Skin of body (tissue), 2 donors: ENCODE results near the gene SDK2. TPM values are rescaled to one million over a fixed set of nuclear protein-coding genes. Genes with fewer than 3 reads are reported as not detected.

Experiments used
- DNase-seq: peaks from one replicate; lab custom pipeline; 2025; lab: John Stamatoyannopoulos, UW
- total RNA-seq: library from RNA; depleted of rRNA; stranded (reverse); fragments of >200 nt; gene quantifications from one replicate; pipeline ENCODE4 v1.2.3, GENCODE V29; 2014

SDK2 gene
- total RNA-seq, 1 donor from 2014 or later, result 1.6 TPM

DNA sequence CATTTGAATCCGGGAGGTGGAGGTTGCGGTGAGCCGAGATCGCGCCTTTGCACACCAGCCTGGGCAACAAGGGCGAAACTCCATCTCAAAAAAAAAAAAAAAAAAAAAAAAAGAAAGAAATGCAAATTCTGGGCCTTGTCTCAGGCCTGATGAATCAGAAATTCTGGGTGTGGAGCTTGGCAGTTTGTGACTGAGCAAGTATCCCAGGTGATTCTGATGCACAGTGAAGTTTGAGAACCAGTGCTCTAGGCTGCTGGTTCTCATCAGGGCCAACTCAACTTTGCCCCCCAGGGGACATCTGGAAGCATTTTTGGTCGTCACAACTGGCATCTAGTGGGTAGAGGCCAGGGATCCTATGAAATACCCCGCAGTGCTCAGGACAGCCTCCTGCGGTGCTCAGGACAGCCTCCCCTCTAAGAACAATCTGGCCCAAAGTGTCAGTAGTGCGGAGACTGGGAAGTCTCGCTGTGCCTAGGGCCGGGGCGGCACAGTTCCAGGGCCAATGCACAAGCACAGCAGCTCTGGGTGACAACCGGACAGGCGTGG lies 55.9 kb downstream of the SDK2 start:
- no peak for DNase-seq

- no peak for DNase-seq
Measured at GRCh38 chr17:73586921-73587602, 57.2 kb downstream of the SDK2 start.

DNA sequence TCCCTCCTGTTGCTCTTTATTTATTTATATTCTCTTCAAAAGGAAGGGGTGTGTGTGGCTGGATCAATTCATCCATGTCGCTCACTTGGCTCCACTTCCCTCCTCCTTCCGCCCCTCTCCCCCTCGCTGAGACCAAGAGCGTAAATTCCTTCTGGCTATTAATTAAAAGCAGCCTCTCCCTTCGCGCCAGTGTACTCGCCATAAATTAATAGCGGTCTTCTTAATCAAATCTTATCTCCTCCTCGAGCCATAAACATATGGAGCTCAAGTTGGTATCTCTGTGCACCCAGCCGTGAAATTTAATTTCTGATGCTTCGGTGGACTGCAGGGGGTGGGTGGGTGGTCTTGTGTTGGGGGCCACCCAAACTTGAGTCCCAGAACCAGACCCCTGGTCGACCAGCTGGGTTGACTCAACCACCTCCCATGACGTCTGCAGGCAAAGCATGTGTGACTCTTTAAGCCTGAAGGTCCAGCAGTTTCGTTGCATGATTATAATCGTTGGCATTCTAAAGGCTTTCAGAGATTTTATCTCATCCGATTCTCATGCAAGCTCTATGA lies 57.9 kb downstream of the SDK2 start:
- DNase-seq, result no peak

DNA sequence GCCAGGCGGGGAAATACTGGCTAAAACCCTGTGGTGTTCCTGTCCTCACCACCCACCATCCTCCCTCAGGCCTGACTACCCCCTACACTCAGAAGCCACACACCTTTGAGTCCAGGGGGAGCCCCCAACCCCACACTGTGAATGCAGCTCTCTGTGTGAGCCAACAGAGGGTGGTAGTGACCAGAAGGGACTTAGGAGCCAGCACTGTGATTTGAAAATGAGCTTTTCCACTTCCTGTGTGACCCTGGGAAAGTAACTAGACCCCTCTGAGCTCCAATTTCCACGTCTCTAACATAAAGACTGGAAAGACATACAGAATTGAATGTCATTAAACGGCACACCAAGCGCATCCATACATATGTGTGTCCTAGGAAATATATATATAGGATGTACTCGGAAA lies 58.7 kb downstream of the SDK2 start:
- DNase-seq, result no peak

DNA sequence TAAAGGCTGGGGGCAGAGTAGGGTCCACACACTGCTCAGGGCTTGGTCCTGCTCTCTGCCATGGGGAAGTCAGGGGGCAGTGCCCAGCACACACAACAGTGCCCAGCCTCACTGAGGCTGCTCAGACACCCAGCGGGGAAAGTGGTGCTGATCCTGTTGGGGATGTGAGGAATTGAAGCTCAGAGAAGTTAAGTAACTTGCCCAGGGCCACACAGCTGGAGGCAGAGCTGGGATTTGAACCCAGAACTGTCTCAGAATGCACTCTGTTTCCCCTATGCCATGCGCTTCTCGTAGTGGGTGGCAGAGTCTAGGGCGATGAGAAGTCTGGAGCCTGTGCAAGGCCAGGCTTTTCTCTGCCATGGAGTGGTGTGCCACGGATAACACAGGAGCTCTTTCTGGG lies 59.3 kb downstream of the SDK2 start:
- DNase-seq, result no peak

DNA sequence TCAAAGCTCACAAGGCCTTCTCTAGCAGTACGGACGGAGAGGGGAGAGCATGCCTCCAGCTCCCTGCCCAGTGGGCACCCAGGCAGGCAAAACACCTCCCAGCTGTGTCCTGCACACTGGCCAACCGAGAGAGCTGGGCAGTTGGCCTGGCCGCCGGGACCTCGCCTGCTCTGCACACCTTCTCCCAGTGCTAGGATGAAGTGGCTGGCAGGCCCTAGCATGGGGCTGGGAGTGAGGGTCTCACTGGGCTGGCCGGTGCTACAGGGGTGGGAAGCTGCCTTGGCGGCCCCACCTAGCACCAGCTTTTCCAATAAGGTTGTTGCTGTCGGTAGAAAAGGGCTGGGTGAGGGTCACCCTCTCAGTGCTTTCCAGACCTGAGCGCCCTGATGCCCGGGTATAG lies 60.2 kb downstream of the SDK2 start:
- no peak for DNase-seq

DNA sequence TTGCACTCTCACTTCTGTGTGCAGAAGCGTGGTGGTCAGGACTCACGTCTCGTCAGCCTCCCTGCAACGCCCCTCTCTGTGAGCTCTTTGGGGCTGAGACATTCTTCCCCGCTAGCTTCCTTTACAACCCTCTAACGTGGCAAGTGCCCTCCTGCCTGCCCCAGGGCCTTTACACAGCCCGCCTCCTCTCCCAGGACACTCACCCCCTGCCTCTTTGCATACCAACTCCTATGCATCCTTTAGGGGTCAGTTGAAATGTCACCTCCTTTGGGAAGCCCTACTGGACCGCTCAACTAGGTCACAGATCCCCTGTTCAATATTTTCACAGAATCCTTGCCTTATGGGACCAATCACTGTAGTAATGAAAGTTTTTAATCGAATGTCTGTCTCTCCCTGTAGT lies 61.4 kb downstream of the SDK2 start:
- DNase-seq, result no peak

DNA sequence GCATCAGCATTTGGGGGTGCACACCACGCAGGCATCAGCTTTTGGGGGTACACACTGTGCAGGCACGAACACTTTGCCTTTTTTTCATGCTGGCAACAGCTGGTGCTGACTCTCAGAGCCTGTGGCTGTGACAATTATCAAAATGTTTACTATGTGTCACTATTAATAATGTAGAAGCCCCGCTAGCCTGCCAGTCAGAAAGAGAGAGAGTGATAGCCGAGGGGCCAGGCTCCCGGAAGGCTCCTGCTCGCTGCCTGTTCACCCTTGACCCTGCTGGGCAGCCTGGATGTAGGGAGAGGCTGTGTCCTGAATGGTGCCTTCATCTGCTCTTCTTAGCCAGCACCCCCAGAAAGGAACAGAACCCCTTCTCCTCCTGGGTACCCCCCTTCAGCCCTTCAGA lies 61.9 kb downstream of the SDK2 start:
- DNase-seq, result no peak

GRCh38 chr17:73581379-73581778 lies 62.9 kb downstream of the SDK2 start:
- no peak for DNase-seq

DNA sequence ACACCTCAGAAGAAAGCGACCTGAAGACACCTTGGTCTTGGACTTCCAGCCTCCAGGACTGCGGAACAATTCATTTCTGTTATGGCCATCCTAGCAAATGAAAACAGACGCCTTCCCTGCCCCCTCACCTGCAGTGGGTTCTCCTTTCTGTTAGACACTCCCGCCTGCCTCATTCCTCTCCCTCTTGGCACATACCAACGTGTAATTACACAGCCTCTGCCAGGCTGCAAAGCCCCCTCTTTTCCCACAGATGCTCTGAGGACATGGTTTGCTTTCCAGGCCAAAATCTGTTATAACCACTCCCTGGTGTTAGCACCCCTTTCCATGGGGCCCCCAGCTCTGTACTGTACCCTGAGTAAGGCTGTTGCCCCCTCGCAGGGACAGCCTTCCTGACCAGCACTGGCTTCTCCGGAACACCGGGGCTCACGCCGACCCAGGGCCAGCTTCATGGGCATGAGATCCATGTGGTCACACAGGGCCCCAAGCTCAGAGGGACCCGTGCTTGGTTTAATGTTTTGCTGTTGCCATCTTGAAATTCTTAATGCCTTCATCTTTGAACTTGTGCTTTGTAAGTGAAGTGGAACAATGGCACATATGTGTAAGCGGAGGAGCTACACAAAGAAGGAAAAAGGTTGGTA lies 64.1 kb downstream of the SDK2 start:
- no peak for DNase-seq

GRCh38 chr17:73576556-73577098 lies 67.6 kb downstream of the SDK2 start:
- no peak for DNase-seq

GRCh38 chr17:73575470-73576221 lies 68.6 kb downstream of the SDK2 start:
- DNase-seq, result no peak

- DNase-seq, result no peak
Measured at GRCh38 chr17:73571511-73572130, 72.6 kb downstream of the SDK2 start.

DNA sequence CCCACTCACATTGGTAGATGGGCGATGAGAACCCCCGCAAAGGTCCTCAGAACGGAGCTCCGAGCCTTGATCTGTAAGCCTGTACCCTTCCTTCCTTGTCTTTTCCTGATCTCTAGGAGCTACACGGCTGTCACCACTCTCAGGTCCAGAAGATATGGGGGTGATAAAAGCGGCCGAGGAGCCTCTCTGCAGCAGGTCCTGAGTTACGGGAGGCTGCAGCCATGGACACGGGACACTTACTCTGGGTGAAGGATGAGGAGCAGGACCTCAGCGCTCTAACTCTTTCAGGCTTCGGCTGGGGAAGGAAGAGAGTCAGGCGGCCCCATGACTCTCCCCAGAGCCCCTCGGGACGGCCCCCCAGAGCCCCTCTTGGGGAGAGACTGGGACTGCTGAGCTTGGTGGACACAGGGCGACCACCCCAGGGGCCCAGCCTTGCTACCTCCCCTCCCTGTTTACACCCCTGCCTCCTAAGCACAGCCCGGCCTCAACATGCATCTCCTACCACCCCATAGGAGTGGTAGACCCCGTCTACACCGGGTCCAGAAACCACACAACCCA lies 74.4 kb downstream of the SDK2 start:
- no peak for DNase-seq

- DNase-seq, result no peak
Measured at GRCh38 chr17:73568934-73569333, 75.3 kb downstream of the SDK2 start.

DNA sequence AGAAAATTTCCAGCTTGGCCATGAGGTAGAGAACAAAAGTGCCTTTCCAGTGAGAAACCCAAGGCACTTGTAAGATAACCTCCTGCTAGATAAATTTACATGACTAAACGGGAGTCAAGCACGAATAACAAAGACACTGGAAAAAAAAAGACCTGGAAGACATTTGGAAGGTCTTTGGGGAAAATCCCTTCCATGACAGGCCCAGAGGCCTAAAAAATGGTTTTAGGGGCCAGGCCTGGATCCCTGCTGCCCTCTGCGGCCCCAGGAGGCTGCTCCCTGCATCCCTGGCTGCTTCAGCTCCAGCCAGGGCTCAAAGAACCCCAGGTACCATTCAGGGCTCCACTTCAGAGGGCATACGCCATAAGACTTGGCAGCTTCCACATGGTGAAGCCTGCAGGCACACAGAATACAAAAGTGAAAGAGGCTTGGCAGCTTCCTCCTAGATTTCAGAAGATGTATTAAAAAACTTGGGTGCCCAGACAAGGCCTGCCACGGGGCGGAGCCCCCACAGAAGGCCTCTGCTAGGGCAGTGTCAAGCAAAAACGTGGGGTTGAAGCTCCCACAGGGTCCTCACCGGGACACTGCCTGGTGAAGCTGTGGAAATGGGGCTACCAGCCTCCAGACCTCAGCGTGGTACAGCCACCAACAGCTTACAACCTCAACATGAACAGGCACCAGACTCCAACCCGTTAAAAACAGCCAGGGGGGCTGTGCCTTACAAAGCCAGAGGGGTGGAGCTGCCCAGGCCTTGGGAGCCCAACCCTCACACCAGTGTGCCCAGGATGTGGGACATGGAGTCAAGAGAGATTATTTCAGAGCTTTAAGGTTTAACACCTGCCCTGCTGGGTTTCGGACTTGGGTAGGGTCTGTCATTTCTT lies 77.1 kb downstream of the SDK2 start:
- DNase-seq, result no peak

- peak; percentile 31 for DNase-seq
Measured at GRCh38 chr17:73564843-73565242, 79.4 kb downstream of the SDK2 start.

DNA sequence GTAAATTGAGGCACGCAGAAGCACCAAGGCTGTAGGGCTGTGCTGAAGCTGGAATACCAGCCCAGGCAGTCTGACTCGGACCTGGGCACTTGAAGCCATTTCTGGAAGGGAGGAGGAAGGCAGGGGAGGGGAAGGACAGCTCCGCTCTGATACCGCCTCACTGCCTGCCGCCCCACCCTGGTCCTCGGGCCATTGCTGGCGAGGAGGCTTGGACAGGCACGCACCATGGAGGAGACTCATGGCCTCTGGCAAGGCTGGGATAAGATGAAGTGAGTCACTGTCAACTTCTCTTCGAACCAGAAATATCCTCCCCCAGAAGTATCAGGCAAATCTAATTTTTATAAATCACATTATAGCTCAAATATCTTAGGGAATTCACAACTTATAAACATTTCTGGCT lies 81.3 kb downstream of the SDK2 start:
- DNase-seq, result no peak

DNA sequence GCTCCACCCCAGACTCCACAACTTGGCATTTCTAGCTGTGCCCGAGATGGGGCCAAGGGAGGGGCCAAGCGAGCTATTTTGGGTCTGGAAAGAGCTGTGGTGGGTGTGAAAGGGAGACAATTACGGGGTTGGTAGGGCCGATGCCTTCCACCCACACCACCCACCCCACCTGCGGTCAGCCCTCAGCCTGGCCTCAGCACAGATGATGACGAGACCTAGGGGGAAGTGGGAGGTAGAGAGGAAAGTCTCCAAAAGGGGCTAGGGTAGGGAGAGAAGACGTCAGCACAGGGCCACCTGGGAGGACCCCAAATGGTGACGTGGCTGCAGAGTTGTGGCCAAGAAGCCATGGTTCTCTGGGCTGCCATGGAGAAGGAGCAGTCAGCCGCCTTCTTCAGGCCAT lies 83.1 kb downstream of the SDK2 start:
- no peak for DNase-seq

DNA sequence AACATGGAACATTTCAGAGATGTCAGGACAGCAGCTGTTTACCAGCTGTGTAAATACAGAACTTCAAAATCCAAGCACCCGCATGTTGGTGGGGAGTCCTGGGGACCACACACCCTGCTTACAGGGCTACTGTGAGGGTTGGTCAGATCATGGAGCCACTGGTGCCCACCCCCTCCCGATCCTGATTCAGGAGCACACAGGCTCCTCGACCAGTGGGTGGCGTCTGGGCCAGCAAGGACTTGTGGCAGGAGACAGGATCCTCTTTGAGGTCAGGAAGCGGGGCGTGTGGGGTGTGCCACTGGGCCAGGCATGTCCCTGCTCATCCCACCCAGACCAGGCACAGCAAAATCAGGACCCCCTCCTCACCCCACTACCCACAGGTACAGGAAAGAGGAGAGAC lies 83.6 kb downstream of the SDK2 start:
- DNase-seq, result no peak
